ENCODE measurements around the gene ITGB3. TPM values are rescaled to one million over a fixed set of nuclear protein-coding genes. Genes with fewer than 3 reads are reported as not detected.

The ITGB3 gene
- total and polyA plus RNA-seq, 2 of the 8 experiments (the other 6 are each of a cell fraction or from before 2014, with no cell fraction given): 0.08 to 0.09 TPM

DNA sequence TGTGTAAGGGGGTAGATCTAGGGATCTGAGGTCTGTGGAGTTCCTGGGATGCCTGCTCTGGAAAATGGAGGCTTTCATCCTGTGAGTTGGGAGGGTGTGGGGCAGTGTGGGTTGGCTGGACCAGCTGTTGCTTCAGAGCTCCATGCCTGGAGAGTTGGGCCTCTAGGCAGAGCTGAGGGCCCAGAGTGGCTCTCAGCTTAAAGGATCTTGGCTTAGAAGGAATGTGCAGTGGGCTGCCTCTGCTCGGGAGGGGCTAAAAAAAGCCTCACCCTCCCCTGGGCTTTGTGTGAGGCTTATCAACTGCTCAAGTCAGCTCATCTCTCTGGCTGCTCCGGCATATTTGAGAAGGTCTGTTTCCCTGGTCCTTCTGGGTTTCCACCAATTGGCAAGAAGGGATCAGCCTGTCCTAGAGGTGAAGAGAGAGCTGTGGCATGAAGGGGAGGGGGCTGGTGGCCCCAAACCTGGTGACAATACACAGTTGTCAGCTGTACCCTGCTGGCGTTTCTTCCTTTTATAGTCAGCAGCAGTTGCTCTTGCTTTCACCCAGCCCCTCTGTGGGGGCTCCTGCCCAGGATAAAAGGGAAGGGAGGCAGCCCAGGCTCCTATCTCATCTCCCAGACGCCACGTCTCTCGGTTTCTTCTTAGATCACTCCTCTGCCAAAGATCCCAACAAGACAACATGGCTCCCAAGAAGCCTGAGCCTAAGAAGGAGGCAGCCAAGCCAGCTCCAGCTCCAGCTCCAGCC is 44.7 kb upstream of the ITGB3 start, which contains the start of gene MYL4:
MYL4 (plus strand) TSS at position 605 of the 745 bp plus-strand sequence; CDS start at position 680, 75 bp downstream.
- H3K4me3 ChIP-seq (ENCODE audit: extremely low read depth in 1 of 4, insufficient read depth in 2 of 4, low read depth in 3 of 4, low read length in 4 of 4): no peak within 1 kb of the TSS
- CTCF ChIA-PET (ENCODE audit: partially characterized antibody): interaction anchor here (0.6 to 2.4 kb wide), 5 partner anchors 12 to 1770 kb away, joined by 3 to 10 read pairs (median 4); no protein-coding TSS in a partner anchor
- TF ChIP-seq, protein P1, sequence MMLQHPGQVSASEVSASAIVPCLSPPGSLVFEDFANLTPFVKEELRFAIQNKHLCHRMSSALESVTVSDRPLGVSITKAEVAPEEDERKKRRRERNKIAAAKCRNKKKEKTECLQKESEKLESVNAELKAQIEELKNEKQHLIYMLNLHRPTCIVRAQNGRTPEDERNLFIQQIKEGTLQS (IDR thresholded peaks at IDR 0.05; ENCODE audit: insufficient read depth, low read depth, low read length): no peak
- TF ChIP-seq GABPA (IDR thresholded peaks at IDR 0.05; ENCODE audit: borderline replicate concordance, insufficient read depth, low read length) (no peak), BRCA1 (IDR thresholded peaks at IDR 0.05; ENCODE audit: low read depth, low read length) (no peak), EP300 (IDR thresholded peaks at IDR 0.05; ENCODE audit: borderline replicate concordance in 1 of 2, low read depth in 2 of 2, low read length in 2 of 2) (no peak), CBX8 (IDR thresholded peaks at IDR 0.05; ENCODE audit: borderline replicate concordance, low read depth, low read length) (no peak), JUN (IDR thresholded peaks at IDR 0.05; ENCODE audit: low read depth, low read length) (no peak), SRF (IDR thresholded peaks at IDR 0.05; ENCODE audit: low read depth, low read length) (no peak), SUZ12 (IDR thresholded peaks at IDR 0.05; ENCODE audit: low read length) (no peak), NANOG (IDR thresholded peaks at IDR 0.05; ENCODE audit: insufficient read depth, low read depth, low read length, poor library complexity, severe bottlenecking) (no peak), TBP (IDR thresholded peaks at IDR 0.05; ENCODE audit: low read depth, low read length) (no peak)
- TF ChIP-seq, protein P2, sequence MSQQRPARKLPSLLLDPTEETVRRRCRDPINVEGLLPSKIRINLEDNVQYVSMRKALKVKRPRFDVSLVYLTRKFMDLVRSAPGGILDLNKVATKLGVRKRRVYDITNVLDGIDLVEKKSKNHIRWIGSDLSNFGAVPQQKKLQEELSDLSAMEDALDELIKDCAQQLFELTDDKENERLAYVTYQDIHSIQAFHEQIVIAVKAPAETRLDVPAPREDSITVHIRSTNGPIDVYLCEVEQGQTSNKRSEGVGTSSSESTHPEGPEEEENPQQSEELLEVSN (IDR thresholded peaks at IDR 0.05): no peak

More for the DNA sequence above, 44.7 kb upstream of the ITGB3 start, which contains the start of gene MYL4:
- no peak within 1 kb of the TSS for H4K8ac ChIP-seq (ENCODE audit: extremely low read depth, insufficient read depth, low read length)
- H3K79me2 ChIP-seq (ENCODE audit: control insufficient read depth in 1 of 2, insufficient read depth in 2 of 2, low read length in 2 of 2): no peaks in the 10 kb centered on the region
- H2BK120ac ChIP-seq (replicated peaks; ENCODE audit: low read depth, low read length): no peak within 1 kb of the TSS
- H4K91ac ChIP-seq (replicated peaks; ENCODE audit: insufficient read length, low read length): no peak within 1 kb of the TSS
- no peak within 1 kb of the TSS for H3K27ac ChIP-seq (ENCODE audit: low read depth, low read length)
- H3K4me1 ChIP-seq (replicated peaks in 1 of 4; ENCODE audit: control insufficient read depth in 3 of 4, insufficient read depth in 4 of 4, low read length in 3 of 4): peaks cover 0 to 3% (median 1%) of the 10 kb centered on the region in 4 experiments; a peak in 2 of 7 replicates
- H3K27me3 ChIP-seq (replicated peaks in 1 of 4; ENCODE audit: control insufficient read depth in 3 of 4, extremely low read depth in 1 of 4, insufficient read depth in 3 of 4, low read length in 3 of 4): peaks cover 0 to under 1% (median 0%) of the 10 kb centered on the region in 4 experiments; a peak in 2 of 7 replicates
- no peak within 1 kb of the TSS for H3K56ac ChIP-seq (replicated peaks; ENCODE audit: insufficient read length, low read depth, low read length)
- H3K4me2 ChIP-seq (ENCODE audit: insufficient read depth in 1 of 2, low read depth in 2 of 2, low read length in 2 of 2): no peak within 1 kb of the TSS
- no peak within 1 kb of the TSS for H4K5ac ChIP-seq (ENCODE audit: insufficient read length, low read depth, low read length)
- H2BK20ac ChIP-seq (ENCODE audit: low read length): no peak within 1 kb of the TSS
- peak within 1 kb of the TSS; percentile 18; the same call in 1 of the 2 replicates for H2AFZ ChIP-seq (ENCODE audit: low read length)
- H3K36me3 ChIP-seq (ENCODE audit: control insufficient read depth in 2 of 4, insufficient read depth in 4 of 4, low read length in 3 of 4): no peaks in the 10 kb centered on the region
- H3K18ac ChIP-seq (ENCODE audit: extremely low read depth, low read length): no peak within 1 kb of the TSS
- no peak within 1 kb of the TSS for H3K14ac ChIP-seq (ENCODE audit: insufficient read length)
- H3K9me3 ChIP-seq (ENCODE audit: insufficient read depth in 2 of 2, low read depth in 1 of 2, low read length in 1 of 2): no peaks in the 10 kb centered on the region
- no peak within 1 kb of the TSS for H2AK5ac ChIP-seq (ENCODE audit: low read depth, low read length)
- no peak within 1 kb of the TSS for H3K23ac ChIP-seq (ENCODE audit: insufficient read length)
- no peak within 1 kb of the TSS for H3K4ac ChIP-seq (replicated peaks; ENCODE audit: insufficient read length, low read depth, low read length)
- H2BK12ac ChIP-seq (ENCODE audit: low read depth, low read length): no peak within 1 kb of the TSS
- DNase-seq (ENCODE audit: low read depth in 1 of 2, low spot score in 2 of 2) (no peak), FAIRE-seq (no peak)
- H3K9ac ChIP-seq (replicated peaks in 1 of 4; ENCODE audit: extremely low read depth in 1 of 4, low read depth in 3 of 4, low read length in 3 of 4): no peak within 1 kb of the TSS
- H3K79me1 ChIP-seq (ENCODE audit: low read depth, low read length): no peaks in the 10 kb centered on the region
- no peaks in the 10 kb centered on the region for H4K20me1 ChIP-seq (replicated peaks in 1 of 2; ENCODE audit: control insufficient read depth in 1 of 2, insufficient read depth in 2 of 2, low read length in 2 of 2)
- no peak within 1 kb of the TSS for H2BK15ac ChIP-seq (ENCODE audit: low read length)
- H2BK5ac ChIP-seq (ENCODE audit: low read depth, low read length): no peak within 1 kb of the TSS
- H3K23me2 ChIP-seq (ENCODE audit: low read depth, low read length): peaks cover 2% of the 10 kb centered on the region; the same call in 1 of the 2 replicates
- POLR2A ChIA-PET (ENCODE audit: partially characterized antibody): no interaction called here
- WGBS, 2 experiments (ENCODE audit: extremely low coverage in 1 of 2, insufficient coverage in 1 of 2, insufficient read length in 1 of 2, insufficient replicate concordance in 2 of 2, low coverage in 1 of 2, low lambda C conversion rate in 2 of 2, missing lambda C conversion rate in 1 of 2): 85% methylated on average over 5 of the region's 6 CpGs; no CpG with 5 or more reads in 1 of the 2 experiments
